Measurements from ENCODE around the gene PRKAR1B. TPM values are rescaled to one million over a fixed set of nuclear protein-coding genes. Genes with fewer than 3 reads are reported as not detected.
A peak's percentile ranks its signal among the peaks of the same experiment; 100 is the strongest.

Gene PRKAR1B
- total RNA-seq: 16.5 TPM
- long read RNA-seq, transcript PRKAR1B-211 (11 exons, 2,533 nt): minor isoform, 5 of 38 reads
- long read RNA-seq, transcript PRKAR1B-201 (11 exons, 2,007 nt): major isoform, 8 of 38 reads
- long read RNA-seq, partial matches to known transcripts: 1 of 38 reads
- long read RNA-seq, other reads (novel, unspliced or antisense): 22 of 38 reads

DNA sequence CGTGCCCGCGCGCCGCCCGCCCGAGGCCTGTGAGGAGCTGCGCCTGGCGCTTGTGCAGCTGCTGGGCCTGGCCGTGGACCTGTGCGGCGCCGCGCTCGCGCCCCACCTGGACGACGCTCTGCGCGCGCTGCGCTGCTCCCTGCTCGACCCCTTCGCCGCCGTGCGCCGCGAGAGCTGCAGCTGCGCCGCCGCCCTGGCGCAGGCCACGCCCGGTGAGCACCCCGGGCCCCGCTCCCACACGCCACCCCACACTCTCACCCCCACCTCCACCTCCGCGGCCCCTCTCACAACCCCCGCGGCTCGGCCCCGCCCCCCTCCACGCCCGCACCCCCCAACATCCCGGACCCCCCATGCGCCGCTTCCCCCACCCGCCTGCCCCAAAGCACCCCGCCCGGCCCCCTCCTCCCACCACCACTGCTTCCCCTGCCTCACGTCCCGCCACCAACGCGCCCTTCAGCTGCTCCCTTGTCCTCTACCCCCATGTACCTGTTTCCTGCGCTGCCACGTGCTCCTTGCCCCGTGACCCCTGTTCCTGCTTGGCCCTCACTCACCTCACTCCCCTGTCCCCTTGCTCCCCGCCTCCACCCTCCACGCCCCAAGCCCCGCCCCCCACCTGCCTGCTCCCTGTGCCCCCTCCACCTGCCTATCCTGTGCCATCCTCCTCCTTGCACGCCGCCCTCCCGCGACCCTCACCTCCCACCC lies at the start of gene PRKAR1B:
Gene PRKAR1B, minus strand, starts transcription at position 178 of the 702 bp plus-strand sequence. CDS start 15,776 bp downstream, outside the sequence.
- peak; percentile 47 for DNase-seq
- intact Hi-C loops (cut with micrococcal nuclease): no loop called here
- no peak for ATAC-seq

DNA sequence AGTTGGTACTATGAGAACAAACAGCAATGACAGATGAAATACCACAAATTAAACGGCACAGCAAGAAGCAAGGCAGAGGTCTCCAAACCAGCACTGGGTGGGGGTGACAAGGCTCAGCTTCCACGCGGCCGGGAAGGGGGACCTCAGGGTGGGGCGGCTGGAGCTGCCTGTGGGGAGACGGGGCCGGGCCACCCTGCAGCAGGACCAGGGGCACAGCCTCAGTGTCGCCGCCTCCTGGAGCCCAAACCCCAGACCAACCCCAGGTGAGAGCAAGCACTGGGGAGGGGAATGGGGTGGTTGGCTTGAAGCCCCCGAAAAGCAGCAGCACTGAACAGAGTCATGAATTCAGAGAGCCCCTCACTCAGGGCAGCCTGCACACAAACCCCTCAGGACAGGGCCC lies 49.3 kb upstream of the PRKAR1B start:
- intact Hi-C loops (cut with micrococcal nuclease): loop anchor here (10.0 kb wide), 1 partner anchor 452 kb away; no protein-coding TSS in a partner anchor
- DNase-seq (no peak), ATAC-seq (no peak)

DNA sequence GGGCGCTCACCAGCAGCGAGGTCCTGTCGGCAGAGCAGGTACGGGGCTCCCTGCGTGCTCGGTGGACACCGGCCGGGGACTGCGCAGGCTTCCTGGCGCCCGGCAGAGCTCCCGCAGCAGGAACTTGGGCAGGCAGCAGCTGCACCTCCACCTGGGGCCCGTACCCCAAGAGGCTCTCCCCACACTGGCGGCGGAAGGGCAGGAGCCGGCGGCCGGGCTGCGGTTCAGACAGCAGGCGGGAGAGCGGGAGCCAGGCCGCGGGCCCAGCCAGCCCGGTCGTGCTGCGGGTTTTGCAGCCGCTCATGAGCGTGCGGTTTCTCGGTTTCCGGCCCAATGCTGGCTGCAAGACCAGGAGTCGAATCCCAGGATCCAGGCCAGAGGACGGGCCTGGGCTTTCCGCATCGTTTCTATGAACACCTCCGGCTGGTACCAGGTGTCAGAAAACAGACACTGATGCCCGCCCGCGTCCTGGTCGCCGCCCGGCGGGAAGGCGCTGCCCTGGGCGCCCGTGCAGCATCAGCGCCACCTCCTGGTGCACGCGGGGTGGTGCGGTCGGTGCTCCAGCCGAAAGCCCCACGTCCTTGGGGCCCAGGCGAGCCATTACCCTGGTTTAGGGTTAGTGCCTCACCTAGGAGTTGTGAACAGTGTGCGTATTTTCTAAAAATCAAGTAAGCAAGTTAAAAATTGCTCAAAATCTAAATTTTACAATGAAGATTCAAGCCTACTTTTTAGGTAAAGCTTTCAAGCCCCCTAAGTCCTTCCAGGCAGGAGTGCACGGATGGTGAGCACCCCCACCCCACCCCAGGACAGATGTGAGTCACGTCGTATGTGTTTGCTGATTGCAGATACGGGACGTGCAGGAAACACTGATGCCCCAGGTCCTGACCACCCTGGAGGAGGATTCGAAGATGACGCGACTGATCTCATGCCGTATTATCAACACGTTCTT lies 47.4 kb upstream of the PRKAR1B start:
- DNase-seq (peak; percentile 83), ATAC-seq (peak; percentile 58)
- intact Hi-C loops (cut with micrococcal nuclease): loop anchor here (10.0 kb wide), 1 partner anchor 450 kb away; no protein-coding TSS in a partner anchor

GRCh38 chr7:773622-773915 lies 46.5 kb upstream of the PRKAR1B start:
- intact Hi-C loops (cut with micrococcal nuclease): loop anchor here (10.0 kb wide), 1 partner anchor 449 kb away; no protein-coding TSS in a partner anchor
- DNase-seq (no peak), ATAC-seq (no peak)

- DNase-seq: no peak
- intact Hi-C loops (cut with micrococcal nuclease): loop anchor here (10.0 kb wide), 1 partner anchor 448 kb away; no protein-coding TSS in a partner anchor
- ATAC-seq: no peak
Observed at GRCh38 chr7:772861-773621, 46.0 kb upstream of the PRKAR1B start.

DNA sequence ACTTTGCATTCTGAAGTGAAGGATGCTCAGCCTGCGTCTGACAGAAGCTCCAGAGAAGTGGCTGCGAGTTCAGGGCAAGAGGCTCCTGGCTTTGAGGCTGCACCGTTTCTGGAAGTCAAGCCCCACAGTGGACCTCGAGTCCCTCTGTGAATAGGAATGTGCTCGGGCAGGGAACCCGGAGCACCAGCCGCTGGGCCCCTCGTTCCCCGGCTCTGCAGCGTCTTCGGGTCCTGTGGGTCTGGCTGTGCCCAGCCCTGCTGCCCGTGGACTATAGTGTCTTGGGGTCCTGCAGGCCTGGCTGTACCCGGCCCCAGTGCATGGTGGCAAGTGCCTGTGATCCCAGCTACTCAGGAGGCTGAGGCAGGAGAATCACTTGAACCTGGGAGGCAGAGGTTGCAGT lies 45.3 kb upstream of the PRKAR1B start:
- DNase-seq (no peak), ATAC-seq (no peak)
- intact Hi-C loops (cut with micrococcal nuclease): loop anchor here (10.0 kb wide), 1 partner anchor 448 kb away; no protein-coding TSS in a partner anchor

GRCh38 chr7:772005-772294 lies 44.9 kb upstream of the PRKAR1B start:
- ATAC-seq: no peak
- DNase-seq: no peak
- intact Hi-C loops (cut with micrococcal nuclease): loop anchor here (10.0 kb wide), 1 partner anchor 447 kb away; no protein-coding TSS in a partner anchor

DNA sequence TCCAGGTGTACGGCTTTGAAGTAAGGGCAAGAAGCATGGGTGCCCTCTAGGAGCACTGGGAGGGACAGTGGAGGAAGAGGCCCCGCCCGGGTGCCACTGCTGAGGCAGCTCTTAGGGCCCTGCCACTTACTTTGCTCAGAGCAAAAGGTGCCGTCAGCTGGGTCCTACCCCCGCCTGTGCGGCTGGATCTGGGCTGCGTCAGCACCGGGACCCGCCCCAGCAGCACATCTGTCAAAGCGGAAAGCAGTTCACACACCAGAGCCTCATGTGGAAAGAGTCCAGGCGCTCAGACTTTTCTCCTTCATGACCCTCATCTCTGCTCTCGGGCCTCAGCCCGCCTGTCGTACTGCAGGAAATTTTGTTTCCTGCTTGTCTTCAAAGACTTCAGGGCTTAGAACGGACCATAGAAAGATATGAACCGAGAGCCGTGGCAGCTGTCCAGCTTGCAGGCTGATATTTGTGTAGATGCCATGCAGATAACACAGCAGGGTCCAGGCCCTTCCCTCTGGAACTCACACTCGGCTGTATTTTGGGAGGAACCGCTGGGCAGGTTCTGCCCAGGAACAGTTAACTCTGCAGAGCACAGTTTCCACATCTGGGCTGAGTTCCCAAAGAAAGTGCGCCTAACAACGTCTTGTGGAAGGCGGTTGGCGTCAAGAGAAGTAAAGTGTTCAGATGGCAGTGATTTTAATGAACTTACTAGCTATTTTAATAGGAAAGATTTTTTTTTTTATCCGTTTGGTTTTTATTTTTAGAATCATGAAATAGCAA lies 44.3 kb upstream of the PRKAR1B start:
- ATAC-seq (peak; percentile 82), DNase-seq (peak; percentile 85)
- intact Hi-C loops (cut with micrococcal nuclease): loop anchor here (10.0 kb wide), 1 partner anchor 447 kb away; no protein-coding TSS in a partner anchor

DNA sequence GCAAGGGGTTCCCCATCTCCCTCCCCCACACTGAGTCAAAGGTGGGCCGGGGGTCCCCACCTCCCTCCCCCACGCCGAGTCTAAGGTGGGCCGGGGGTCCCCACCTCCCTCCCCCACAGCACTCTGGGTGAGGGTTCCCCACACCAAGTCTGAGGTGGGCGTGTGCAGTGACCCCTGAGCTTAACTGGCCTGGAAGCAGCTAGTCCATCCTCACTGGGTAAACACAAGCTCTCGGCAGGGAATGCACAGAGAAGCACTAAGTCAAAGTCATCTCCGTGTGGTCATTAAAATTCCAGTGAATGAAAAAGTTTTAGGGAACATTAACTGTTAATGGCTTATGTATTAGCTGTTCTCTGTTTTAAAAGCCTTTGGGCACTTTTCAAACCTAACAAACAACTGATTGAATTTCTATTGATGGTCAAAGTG lies 43.7 kb upstream of the PRKAR1B start:
- DNase-seq: no peak
- intact Hi-C loops (cut with micrococcal nuclease): loop anchor here (10.0 kb wide), 1 partner anchor 446 kb away; no protein-coding TSS in a partner anchor

GRCh38 chr7:770336-770735 lies 43.3 kb upstream of the PRKAR1B start:
- intact Hi-C loops (cut with micrococcal nuclease): loop anchor here (10.0 kb wide), 1 partner anchor 446 kb away; no protein-coding TSS in a partner anchor
- no peak for ATAC-seq
- DNase-seq: no peak

More for the DNA sequence above, 43.7 kb upstream of the PRKAR1B start:
- ATAC-seq: no peak

DNA sequence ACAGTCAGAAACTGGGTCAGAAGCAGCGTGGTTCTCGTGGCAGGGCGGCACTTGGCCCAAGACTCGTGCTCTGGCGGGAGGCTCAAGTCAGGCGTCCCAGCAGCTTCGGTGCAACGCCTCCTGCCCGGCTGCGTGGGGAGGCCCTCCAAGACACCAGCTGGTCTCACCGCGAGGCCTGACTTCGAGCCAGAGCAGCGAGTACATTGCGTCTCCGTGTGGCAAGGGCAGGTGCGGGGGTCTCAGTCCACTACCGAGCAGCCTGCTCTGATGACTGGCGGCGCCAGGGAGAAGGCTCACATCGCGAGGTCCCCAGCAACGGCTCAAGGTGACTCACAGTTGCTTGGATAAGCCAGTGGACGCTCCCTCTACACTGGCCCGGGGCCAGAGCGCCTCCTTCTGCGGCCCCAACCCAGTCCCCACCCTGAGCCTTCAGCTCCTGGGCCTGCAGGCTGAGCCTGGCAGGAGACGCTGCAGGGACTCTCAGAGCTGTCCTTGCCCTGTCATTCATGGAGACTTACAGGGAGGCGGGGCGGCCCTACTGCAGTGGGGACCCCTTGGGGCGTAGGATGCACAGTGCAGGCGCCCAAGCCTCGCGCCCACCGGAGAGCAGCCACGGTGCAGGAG lies 41.9 kb upstream of the PRKAR1B start:
- intact Hi-C loops (cut with micrococcal nuclease): no loop called here
- ATAC-seq: peak; percentile 67
- DNase-seq: peak; percentile 80

- ATAC-seq (peak; percentile 3), DNase-seq (peak; percentile 59)
- intact Hi-C loops (cut with micrococcal nuclease): no loop called here
Observed at GRCh38 chr7:767941-768731, 41.1 kb upstream of the PRKAR1B start.

DNA sequence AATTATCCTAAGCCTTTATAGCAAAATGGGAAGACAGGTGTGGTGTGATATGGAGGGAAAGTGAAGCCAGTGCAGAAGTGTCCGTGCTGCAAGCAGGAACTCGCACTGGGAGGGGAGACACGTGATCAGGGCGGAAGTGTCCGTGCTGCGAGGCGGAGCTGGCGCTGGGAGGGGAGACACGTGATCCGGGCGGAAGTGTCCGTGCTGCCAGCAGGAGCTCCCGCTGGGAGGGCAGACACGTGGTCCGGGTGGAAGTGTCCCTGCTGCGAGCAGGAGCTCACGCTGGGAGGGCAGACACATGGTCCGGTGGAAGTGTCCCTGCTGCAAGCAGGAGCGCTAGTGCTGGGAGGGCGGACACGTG lies 40.5 kb upstream of the PRKAR1B start:
- ATAC-seq (no peak), DNase-seq (no peak)
- intact Hi-C loops (cut with micrococcal nuclease): no loop called here

DNA sequence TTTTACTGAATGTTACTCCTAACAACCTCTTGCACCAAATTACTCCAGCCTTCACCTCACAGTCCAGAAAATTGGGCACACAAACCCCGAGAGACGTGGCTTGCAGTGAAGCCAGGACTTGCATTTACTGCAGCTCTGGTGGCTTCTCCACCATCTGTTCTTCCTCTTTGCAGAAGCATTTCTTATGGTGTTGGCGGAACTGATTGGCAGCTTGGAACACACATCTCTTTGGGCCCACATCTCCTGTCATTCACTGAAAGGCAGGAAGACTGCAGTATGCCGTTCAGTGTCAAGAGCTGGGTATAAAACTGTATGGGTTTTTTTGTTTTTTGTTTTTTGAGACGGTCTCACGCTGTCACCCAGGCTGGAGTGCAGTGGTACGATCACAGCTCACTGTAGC lies 38.3 kb upstream of the PRKAR1B start:
- ATAC-seq: no peak
- no peak for DNase-seq
- intact Hi-C loops (cut with micrococcal nuclease): no loop called here

- DNase-seq: no peak
- no peak for ATAC-seq
- intact Hi-C loops (cut with micrococcal nuclease): no loop called here
Observed at GRCh38 chr7:763762-764161, 36.7 kb upstream of the PRKAR1B start.

- no peak for ATAC-seq
- DNase-seq: no peak
- intact Hi-C loops (cut with micrococcal nuclease): no loop called here
Observed at GRCh38 chr7:762885-763284, 35.8 kb upstream of the PRKAR1B start.

DNA sequence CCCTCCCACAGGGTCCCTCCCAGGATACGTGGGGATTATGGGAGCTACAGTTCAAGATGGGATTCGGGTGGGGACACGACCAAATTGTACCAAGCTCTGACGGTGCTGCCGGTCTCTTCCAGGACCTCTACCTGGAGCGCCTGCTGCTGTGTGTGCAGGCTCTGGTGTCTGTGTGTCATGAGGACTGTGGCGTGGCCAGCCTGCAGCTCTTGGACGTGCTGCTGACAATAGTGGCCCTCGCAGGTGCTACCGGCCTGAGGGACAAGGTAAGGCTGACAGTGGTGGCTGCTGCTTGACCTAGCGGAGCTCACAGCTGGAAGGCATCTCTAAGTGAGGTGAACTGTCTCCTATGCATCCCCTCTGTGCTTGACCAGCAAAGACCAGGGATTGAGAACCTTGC lies 34.5 kb upstream of the PRKAR1B start:
- intact Hi-C loops (cut with micrococcal nuclease): no loop called here
- DNase-seq: no peak
- no peak for ATAC-seq

Data from left ventricle myocardium superior (tissue), 1 donor.